GM21381 (cell line): ENCODE results near the gene GRIN3A.

Source experiments
- ATAC-seq: cut with Tn5 transposase; IDR thresholded peaks from one replicate; pipeline ENCODE4 v1.9.1; 2021; ENCODE audit warnings: mild to moderate bottlenecking, moderate library complexity; ENCODE audit not compliant: unreplicated experiment

Gene GRIN3A

DNA sequence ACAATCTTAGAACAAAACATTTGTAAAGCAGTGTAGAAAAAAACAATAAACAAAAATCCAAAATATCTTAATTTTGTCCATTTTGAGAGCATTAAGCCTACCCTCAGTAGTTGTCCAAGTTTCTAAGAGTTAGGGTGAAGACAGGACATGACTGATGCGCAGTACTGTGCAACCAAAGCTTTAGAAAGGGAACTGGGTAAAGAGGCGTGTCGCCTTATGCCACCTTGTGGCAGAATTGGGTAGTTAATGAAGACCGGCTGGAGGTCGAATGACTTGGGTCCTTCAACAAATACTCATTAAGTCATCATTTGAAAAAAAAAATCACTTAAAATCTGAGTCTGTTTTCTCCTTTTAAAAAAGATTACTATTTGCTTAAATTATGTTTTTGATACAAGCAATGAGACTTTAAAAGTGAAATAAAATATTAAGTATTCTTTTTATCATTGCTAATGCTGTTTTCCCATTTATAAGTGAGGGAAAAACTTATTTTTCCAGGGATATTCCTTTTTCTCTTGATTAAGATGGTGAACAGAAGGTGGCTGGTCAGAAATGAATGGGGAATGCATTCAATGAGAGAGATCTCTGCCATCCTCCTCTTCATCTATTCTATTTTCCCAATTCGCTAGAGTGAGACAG, 208.3 kb downstream of the GRIN3A start:
- ATAC-seq: peak; percentile 38

DNA sequence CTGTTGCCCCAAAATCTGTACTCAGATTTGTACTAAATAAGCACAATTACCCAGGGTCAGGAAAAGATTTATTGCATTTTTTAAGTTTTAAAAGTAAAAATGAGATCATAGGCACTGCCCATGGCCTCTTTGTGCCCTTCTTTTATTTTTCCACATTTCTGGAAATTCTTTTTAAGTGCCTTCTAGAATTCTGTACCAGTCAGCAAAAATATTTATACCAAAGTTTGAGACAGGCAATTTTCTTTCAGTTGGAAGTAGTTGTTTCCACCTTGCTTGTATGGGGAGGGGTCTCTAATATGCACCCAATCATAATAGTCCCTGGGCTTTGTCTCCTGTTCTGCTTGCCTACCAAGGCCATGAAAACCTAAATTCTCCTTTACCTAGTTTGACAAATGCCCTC, 210.4 kb downstream of the GRIN3A start:
- ATAC-seq: no peak

DNA sequence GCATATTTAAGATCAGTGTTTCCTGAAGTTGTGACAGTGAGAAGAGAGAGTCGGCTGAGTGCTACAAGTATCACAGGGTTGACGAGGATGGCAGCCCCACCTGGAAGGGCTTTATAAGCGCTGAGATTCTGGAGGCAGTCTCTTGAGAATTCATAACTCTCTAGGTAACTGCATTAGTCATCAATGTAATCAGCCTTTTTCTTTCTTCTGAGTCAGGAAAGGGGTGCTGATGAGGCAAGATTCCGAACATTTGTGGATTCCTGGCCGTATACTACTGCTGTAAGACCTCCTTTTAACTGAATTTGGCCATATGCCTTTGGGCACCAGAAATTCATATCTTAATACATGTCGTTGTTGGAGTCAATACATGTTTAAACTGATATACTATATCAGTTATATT, 211.4 kb downstream of the GRIN3A start:
- ATAC-seq: no peak

DNA sequence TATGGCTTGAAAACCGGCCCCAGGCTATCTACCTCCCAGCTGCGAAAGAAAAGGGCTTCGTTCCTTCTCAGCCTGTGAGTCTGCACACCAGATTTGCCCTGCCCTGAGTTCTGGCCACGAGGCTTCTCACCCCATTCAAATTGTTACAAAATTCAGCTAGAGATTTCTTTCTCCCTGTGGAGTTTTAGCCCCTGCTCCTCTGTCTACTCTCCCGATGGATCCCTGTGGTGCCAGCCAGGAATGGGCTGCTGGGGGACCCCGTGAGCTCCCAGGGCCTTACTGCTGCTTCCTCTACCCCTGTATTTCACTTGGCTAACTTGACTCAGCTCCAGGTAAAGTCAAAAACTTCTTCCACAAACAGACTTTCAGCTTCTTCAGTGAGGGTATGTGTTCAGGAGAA, 214.1 kb downstream of the GRIN3A start:
- ATAC-seq: no peak
